ENCODE results near the gene LSM12.

The LSM12 gene

GRCh38 chr17:44085908-44086307 lies 19.4 kb upstream of the LSM12 start:
- H3K36me3 ChIP-seq (ENCODE audit: insufficient read depth, low read length) = no peaks in the 10 kb centered on the region
- no peaks in the 10 kb centered on the region for H3K9me3 ChIP-seq (ENCODE audit: insufficient read depth, low read length, severe bottlenecking)
- H3K79me2 ChIP-seq (ENCODE audit: insufficient read depth, low read length) = no peaks in the 10 kb centered on the region
- 0 out of 2 replicates have a peak, but pooled peaks cover 5% of the 10 kb centered on the region for H4K20me1 ChIP-seq (ENCODE audit: insufficient read depth, low read length)
- H3K4me1 ChIP-seq (ENCODE audit: insufficient read depth, low read length) = no peaks in the 10 kb centered on the region
- H2AFZ ChIP-seq (ENCODE audit: low read depth, low read length) = no peak overlapping the region
- no peak overlapping the region for H3K4me3 ChIP-seq (ENCODE audit: low read depth in 1 of 2, low read length in 2 of 2)
- DNase-seq (no peak), ATAC-seq (ENCODE audit: insufficient read depth, low read depth) (no peak)
- TF ChIP-seq CTCF (IDR thresholded peaks at IDR 0.05; ENCODE audit: borderline replicate concordance, extremely low read depth, low read length, poor library complexity, severe bottlenecking) (no peak), EZH2 (IDR thresholded peaks at IDR 0.05; ENCODE audit: borderline replicate concordance, low read depth, low read length, severe bottlenecking) (no peak)
- no peak overlapping the region for H3K27ac ChIP-seq (ENCODE audit: low read length)
- H3K9ac ChIP-seq (ENCODE audit: low read depth, low read length) = no peak overlapping the region
- no peaks in the 10 kb centered on the region for H3K27me3 ChIP-seq (ENCODE audit: insufficient read depth, low read length, poor library complexity)
- no peak overlapping the region for H3K4me2 ChIP-seq (ENCODE audit: insufficient read depth, low read length)

- Histone ChIP-seq H3K36me3 (ENCODE audit: insufficient read depth, low read length) (no peaks in the 10 kb centered on the region), H3K27me3 (ENCODE audit: insufficient read depth, low read length, poor library complexity) (no peaks in the 10 kb centered on the region), H3K4me1 (ENCODE audit: insufficient read depth, low read length) (no peaks in the 10 kb centered on the region), H3K27ac (ENCODE audit: low read length) (no peak overlapping the region), H4K20me1 (ENCODE audit: insufficient read depth, low read length) (0 out of 2 replicates have a peak, but pooled peaks cover 5% of the 10 kb centered on the region), H3K9me3 (ENCODE audit: insufficient read depth, low read length, severe bottlenecking) (no peaks in the 10 kb centered on the region), H3K79me2 (ENCODE audit: insufficient read depth, low read length) (no peaks in the 10 kb centered on the region), H3K4me3 (ENCODE audit: low read depth in 1 of 2, low read length in 2 of 2) (no peak overlapping the region), H2AFZ (ENCODE audit: low read depth, low read length) (no peak overlapping the region), H3K9ac (ENCODE audit: low read depth, low read length) (no peak overlapping the region), H3K4me2 (ENCODE audit: insufficient read depth, low read length) (no peak overlapping the region)
- TF ChIP-seq CTCF (IDR thresholded peaks at IDR 0.05; ENCODE audit: borderline replicate concordance, extremely low read depth, low read length, poor library complexity, severe bottlenecking) = no peak
- TF ChIP-seq EZH2 (IDR thresholded peaks at IDR 0.05; ENCODE audit: borderline replicate concordance, low read depth, low read length, severe bottlenecking) = no peak
- ATAC-seq (ENCODE audit: insufficient read depth, low read depth) (no peak), DNase-seq (no peak)
Measured at GRCh38 chr17:44084921-44085320, 18.4 kb upstream of the LSM12 start.

GRCh38 chr17:44084131-44084538 lies 17.7 kb upstream of the LSM12 start:
- H3K79me2 ChIP-seq (ENCODE audit: insufficient read depth, low read length) = no peaks in the 10 kb centered on the region
- H3K9me3 ChIP-seq (ENCODE audit: insufficient read depth, low read length, severe bottlenecking) = no peaks in the 10 kb centered on the region
- H2AFZ ChIP-seq (ENCODE audit: low read depth, low read length) = no peak overlapping the region
- no peaks in the 10 kb centered on the region for H3K4me1 ChIP-seq (ENCODE audit: insufficient read depth, low read length)
- ATAC-seq (ENCODE audit: insufficient read depth, low read depth) = peak; percentile 75
- 0 out of 2 replicates have a peak, but pooled peaks cover 5% of the 10 kb centered on the region for H4K20me1 ChIP-seq (ENCODE audit: insufficient read depth, low read length)
- no peaks in the 10 kb centered on the region for H3K36me3 ChIP-seq (ENCODE audit: insufficient read depth, low read length)
- no peak overlapping the region for H3K27ac ChIP-seq (ENCODE audit: low read length)
- no peak overlapping the region for H3K4me2 ChIP-seq (ENCODE audit: insufficient read depth, low read length)
- DNase-seq = peak; percentile 56
- no peak overlapping the region for H3K4me3 ChIP-seq (ENCODE audit: low read depth in 1 of 2, low read length in 2 of 2)
- H3K27me3 ChIP-seq (ENCODE audit: insufficient read depth, low read length, poor library complexity) = no peaks in the 10 kb centered on the region
- TF ChIP-seq CTCF (IDR thresholded peaks at IDR 0.05; ENCODE audit: borderline replicate concordance, extremely low read depth, low read length, poor library complexity, severe bottlenecking) (peak; percentile 73), EZH2 (IDR thresholded peaks at IDR 0.05; ENCODE audit: borderline replicate concordance, low read depth, low read length, severe bottlenecking) (no peak)
- H3K9ac ChIP-seq (ENCODE audit: low read depth, low read length) = no peak overlapping the region

Measured in DND-41 (cell line).